ENCODE measurements around the gene ERBB3.

Gene ERBB3

DNA sequence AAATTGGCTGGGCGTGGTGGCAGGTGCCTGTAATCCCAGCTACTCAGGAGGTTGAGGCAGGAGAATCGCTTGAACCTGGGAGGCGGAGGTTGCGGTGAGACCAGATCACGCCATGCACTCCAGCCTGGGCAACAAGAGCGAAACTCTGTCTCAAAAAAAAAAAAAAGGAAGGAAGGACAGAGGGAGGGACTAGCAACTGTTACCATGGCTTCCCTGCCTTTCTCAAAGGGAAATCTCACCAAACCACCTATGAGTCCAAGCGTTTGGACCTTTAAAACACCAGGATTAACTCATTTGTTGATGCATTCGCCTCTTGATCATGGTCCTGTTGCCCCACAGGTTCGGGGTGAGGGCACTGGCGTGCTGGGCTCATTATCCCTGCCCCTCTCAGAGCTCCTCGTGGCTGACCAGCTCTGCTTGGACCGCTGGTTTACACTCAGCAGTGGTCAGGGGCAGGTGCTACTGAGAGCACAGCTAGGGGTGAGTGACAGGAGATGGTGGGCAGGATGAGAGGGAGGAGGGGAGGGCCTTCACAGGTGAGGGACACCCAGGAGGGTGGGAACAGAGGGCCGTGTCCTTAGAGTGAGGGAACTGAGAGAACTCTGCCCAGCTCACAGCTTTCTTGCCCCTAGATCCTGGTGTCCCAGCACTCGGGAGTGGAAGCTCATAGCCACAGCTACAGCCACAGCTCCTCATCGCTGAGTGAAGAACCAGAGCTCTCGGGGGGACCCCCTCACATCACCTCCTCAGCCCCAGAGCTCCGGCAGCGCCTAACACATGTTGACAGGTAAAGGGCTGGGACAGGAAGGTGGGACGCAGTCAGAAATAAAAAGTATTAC is 62.2 kb downstream of the ERBB3 start:
- DNase-seq: no peak

DNA sequence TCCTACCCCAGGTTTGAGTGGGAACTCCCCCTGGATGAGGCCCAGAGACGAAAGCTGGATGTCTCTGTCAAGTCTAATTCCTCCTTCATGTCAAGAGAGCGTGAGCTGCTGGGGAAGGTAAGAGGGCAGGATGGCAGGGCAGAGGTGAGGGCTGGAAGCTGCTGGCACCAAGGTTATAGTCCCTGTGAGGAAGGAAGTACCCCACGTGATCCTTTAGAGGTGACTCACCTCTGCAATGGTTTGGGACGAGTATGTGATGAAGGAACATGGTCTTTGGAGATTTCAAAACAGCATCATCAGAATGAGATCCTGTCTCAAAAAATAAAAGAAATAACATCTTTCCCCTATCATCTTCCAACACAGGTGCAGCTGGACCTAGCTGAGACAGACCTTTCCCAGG is 63.3 kb downstream of the ERBB3 start:
- no peak for DNase-seq

DNA sequence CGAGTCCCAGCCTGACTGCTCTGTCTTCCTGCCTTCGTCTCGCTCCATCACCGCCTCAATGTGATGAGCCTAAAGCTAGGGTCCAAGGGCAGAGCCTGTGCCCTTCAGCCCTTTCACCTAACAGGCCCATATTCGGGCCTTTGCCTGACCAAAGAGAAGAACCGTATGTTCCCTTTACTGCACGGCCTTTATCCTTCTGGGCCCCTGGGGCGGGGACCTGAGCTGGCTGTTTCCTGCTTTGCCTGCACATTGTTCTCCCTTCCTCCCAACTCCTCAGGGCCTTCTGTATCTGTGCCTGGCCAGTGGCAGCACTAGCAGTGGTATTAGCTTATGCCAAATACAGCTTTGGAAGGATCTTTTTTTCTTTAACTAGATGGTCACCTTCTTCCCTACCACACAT is 63.9 kb downstream of the ERBB3 start:
- DNase-seq: no peak

DNA sequence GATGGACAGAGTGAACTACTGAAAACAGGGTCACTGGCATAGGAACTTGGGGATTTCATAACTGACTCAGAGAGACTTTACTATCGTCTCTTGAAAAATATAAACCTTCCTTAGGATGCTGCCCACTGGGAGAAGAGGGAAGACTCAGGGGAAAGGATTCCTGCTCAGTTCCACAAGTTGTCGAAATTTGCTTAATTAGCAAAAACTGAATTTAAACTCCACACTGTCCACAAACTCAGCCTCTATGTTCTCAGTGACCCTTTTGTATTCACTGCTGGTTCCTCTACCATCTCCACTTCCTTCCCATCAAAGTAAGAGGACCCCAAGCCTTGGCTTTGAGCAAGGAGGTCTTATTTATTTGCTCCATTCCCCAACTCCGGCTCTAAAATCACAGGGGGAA is 65.3 kb downstream of the ERBB3 start:
- DNase-seq: no peak

DNA sequence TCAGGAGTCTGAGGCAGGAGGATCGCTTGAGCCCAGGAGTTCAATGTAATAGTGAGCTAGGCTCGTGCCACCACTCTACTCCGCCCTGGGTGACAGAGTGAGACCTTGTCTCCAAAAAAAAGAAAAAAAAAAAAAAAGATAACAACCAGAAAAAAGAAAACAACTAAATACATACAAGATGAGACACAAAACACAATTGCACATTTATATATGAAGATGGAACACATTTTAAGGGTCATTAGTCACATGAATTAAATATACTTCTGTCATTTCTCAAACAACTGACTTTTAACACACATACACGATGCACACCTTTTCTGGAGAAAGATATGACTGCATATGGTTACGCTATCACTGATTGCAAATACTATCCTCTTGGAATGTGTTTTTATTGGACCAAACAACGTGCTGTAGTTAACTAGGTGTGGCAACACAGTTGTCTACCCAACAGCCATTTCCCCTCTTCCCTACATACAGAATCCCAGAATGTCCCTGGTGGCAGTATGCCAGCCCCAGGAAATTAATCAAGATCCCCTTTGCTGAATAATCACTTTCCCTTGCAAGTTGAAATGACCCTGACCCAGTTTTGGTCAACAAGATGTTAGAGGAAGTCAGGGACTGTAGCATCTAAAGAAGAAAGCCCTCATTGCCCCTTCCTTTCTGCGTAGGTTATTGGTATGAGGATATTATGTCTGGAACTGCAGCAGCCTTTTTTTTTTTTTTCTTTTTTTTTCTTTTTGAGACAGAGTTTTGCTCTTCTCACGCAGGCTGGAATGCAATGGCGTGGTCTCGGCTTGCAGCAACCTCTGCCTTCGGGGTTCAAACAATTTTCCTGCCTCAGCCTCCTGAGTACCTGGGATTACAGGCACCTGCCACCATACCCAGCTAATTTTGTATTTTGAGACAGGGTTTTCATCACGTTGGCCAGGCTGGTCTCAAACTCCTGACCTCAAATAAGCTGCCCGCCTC is 66.8 kb downstream of the ERBB3 start:
- no peak for DNase-seq

DNA sequence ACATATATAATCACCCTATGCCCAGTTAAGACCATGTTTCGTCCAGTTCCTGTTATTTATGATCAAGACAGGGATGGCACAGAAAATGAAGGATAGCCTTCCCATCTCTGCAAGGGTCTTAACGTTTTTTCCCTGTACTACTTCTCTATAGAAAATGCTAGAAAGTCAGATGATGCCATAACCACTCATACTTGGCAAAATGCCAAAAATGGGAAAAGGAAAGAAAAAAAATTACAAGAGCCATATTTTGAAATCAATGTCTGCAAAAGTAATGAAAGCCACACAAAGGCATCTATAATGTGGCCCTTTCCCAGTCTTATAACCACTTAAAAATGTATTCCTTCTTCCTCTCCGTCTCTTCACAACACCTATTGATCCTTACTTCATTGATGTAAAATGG is 70.6 kb downstream of the ERBB3 start:
- peak; percentile 38 for DNase-seq

DNA sequence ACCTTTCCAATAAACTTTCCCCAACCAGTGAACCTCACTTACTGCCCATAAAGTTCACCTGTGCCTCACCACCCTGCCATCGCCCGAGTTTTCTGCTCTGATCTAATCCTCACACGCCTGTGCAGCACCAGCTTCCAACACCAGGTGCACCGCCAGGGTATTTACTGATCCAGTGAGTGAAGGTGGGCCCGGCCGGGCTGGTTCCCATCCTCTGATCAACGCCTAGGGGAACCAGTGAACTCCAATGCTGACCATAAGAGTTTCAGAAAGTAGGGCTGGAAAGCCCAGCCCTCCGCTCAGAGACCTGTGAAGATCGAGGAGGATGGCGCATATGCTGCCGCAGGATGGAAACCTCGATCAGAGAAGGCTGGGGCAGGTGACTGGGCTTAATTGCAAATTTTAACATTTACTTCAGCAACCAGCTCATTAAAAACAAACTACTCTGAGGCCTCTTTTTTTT is 71.7 kb downstream of the ERBB3 start:
- DNase-seq: peak; percentile 92

DNA sequence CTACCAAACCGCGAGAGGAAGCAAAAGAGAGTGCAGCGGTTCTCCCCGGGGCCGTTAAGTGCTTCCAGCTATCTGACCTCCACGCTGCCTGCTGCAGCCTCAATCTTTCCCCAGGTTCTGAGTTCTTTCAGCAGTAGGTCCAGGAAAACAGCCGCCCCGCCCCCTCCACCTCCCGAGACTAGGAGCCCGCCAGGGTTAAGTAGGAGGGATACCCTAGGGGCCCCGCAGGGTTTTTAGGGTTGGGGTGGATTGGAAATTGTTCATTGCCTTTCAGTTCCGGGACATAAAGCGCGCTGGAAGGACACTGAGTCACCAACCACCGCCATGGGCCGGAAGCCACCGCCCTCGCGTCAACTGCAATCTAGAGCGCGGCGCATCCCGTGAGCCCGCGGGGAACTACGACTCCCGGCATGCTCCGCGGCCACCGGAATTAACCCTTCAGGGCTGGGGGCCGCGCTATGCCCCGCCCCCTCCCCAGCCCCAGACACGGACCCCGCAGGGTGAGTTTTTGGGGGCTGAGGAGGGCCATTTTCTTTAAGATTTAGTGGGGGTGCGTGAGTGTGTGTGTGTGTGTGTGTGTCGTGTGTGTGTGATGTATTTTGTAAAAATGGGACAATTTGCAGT is 72.3 kb downstream of the ERBB3 start, which contains the start of gene MYL6B:
Gene MYL6B, plus strand, starts transcription at position 456 of the 624 bp plus-strand sequence. CDS start 1,332 bp downstream, outside the sequence.
- DNase-seq: peak; percentile 97

Data from DMS53 (cell line).